GM12801 (cell line): Measurements from ENCODE around the gene EED.

Experiments used
- CTCF ChIP-seq: IDR thresholded peaks from one replicate; pipeline ENCODE4 v1.5.1; 2011; ENCODE audit warnings: control low read depth; ENCODE audit not compliant: insufficient read length; ENCODE audit errors: extremely low read depth

The EED gene

GRCh38 chr11:86209806-86210657, 34.5 kb upstream of the EED start:
- no peak for TF ChIP-seq CTCF

DNA sequence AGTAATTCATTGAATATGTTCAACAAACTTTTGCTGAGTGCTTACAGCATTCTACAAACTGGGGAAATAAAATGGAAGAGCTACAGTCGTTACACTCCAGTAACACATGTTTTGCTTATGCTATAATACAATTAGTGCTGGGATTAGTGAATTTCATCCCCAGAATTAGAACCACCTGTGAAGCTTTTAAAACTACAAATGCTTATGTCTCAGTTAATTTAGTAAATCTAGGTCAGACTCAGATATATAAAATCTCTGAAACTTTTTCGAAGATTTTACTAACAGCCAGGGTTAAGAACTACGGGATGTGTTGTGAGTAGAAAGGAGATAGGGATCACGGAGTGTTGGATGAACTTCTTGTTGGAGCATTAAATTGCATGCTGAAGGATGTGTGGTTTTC, 33.7 kb upstream of the EED start:
- TF ChIP-seq CTCF: no peak

- TF ChIP-seq CTCF: no peak
Observed at GRCh38 chr11:86211619-86212018, 32.9 kb upstream of the EED start.

- no peak for TF ChIP-seq CTCF
Observed at GRCh38 chr11:86212019-86212611, 32.4 kb upstream of the EED start.

- TF ChIP-seq CTCF: no peak
Observed at GRCh38 chr11:86214710-86215109, 29.8 kb upstream of the EED start.

DNA sequence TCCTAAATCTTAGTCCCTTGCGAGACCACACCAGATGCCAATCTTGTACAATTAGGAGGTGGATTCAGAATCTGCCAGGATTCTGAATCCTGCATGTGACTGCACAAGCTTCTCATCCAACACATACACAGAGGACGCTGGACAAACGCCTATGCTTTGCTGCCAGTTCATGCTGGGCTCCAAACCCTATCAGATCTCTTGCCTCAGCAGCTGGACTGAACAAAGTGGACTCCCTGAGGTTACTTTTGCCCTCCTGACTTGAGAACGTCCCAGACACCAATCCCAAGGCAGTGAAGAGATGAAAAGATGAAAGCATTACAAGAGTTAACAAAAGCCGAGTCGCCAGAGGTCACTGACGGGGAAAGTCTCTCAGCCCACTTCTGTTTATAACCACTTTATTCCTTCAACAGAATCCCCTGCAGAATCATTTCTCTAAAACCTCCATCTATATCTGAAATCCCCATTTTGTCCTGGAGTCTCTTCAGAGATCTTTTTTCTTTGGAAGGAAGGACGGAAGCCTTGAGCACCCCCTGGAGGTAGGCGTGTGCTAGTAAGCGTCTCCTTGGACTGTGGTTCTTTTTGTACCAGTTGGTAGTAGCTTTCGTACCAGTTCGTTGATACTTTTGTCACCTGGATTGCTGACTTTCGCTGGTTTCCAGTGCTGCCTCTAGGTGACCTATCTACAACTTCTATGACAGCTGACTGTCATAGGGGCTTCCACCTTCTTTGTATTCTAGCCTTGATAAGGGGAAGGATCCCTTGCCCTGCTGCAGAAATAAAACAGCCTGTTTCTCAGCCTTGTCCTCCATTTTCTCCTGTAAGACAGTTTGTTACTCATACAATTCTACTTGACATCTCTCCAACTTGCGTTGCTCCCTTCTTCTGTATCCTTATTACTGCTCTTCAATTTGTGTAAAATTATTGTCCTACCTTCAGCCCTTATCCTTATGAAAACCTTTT, 26.1 kb upstream of the EED start:
- TF ChIP-seq CTCF: no peak
